Keratinocyte (primary cell): ENCODE measurements around the gene FAM83C. TPM values are rescaled to one million over a fixed set of nuclear protein-coding genes. Genes with fewer than 3 reads are reported as not detected.

Experiments
- DNase-seq: peaks from one replicate; pipeline ENCODE4 v3.0.0-alpha.2; 2011; ENCODE audit warnings: low read depth, missing footprints, low spot score
- FAIRE-seq: peaks from 2 replicates; lab custom pipeline; 2011; peaks lifted over from hg19 to GRCh38; lab: Jason Lieb, UNC
- H2AFZ ChIP-seq: 2 replicates; pipeline ENCODE4 v1.6.0; 2012; ENCODE audit warnings: low read length, control low read depth, inconsistent platforms; ENCODE audit not compliant: control insufficient read depth
- H3K27ac ChIP-seq: 2 replicates; pipeline ENCODE4 v1.5.1; 2011; ENCODE audit warnings: low read length; ENCODE audit not compliant: control insufficient read depth, insufficient read depth
- H3K27me3 ChIP-seq: 3 replicates; pipeline ENCODE4 v1.6.0; 2011; ENCODE audit warnings: low read length; ENCODE audit not compliant: control insufficient read depth, insufficient read depth; ENCODE audit errors: extremely low read depth
- H3K36me3 ChIP-seq, 2 experiments: 2 replicates in 1 of 2; 3 replicates in 1 of 2; pipeline ENCODE4 v1.5.1; 2011; ENCODE audit warnings: low read length in 2 of 2, mild to moderate bottlenecking in 1 of 2; ENCODE audit not compliant: control insufficient read depth in 2 of 2, insufficient read depth in 2 of 2; ENCODE audit errors: extremely low read depth in 1 of 2
- H3K4me1 ChIP-seq: 3 replicates; pipeline ENCODE4 v1.5.1; 2011; ENCODE audit warnings: low read length; ENCODE audit not compliant: control insufficient read depth, insufficient read depth; ENCODE audit errors: extremely low read depth
- H3K4me2 ChIP-seq: 3 replicates; pipeline ENCODE4 v1.6.0; 2011; ENCODE audit warnings: low read depth, low read length; ENCODE audit not compliant: control insufficient read depth, insufficient read depth; ENCODE audit errors: extremely low read depth
- H3K4me3 ChIP-seq, 3 experiments: fragments of 200-600 bp in 1 of 3; sonication (generic) in 1 of 3; 2 replicates in 2 of 3; 3 replicates in 1 of 3; pipeline ENCODE4 v1.5.1; 2011 to 2016; ENCODE audit warnings: low read length in 3 of 3, mild to moderate bottlenecking in 3 of 3, control low read depth in 2 of 3, inconsistent platforms in 1 of 3, low read depth in 1 of 3, mixed read lengths in 1 of 3, mixed run types in 1 of 3, moderate library complexity in 1 of 3; ENCODE audit not compliant: control insufficient read depth in 2 of 3, insufficient read depth in 2 of 3; ENCODE audit errors: extremely low read depth in 1 of 3
- H3K79me2 ChIP-seq: 2 replicates; pipeline ENCODE4 v1.6.0; 2012; ENCODE audit warnings: low read length; ENCODE audit not compliant: control insufficient read depth, insufficient read depth
- H3K9ac ChIP-seq: 3 replicates; pipeline ENCODE4 v1.6.0; 2011; ENCODE audit warnings: low read length; ENCODE audit not compliant: control insufficient read depth, insufficient read depth; ENCODE audit errors: extremely low read depth
- H3K9me1 ChIP-seq: 3 replicates; pipeline ENCODE4 v1.6.0; 2011; ENCODE audit warnings: low read length; ENCODE audit not compliant: control insufficient read depth, insufficient read depth; ENCODE audit errors: extremely low read depth
- H3K9me3 ChIP-seq: 2 replicates; pipeline ENCODE4 v1.5.1; 2012; ENCODE audit warnings: low read depth, low read length; ENCODE audit not compliant: control insufficient read depth
- H4K20me1 ChIP-seq: 3 replicates; pipeline ENCODE4 v1.6.0; 2011; ENCODE audit warnings: low read length; ENCODE audit not compliant: control insufficient read depth, insufficient read depth; ENCODE audit errors: extremely low read depth
- CTCF ChIP-seq, 3 experiments: IDR thresholded peaks in 1 of 3; conservative IDR thresholded peaks in 1 of 3; optimal IDR thresholded peaks in 1 of 3; 2 replicates in 2 of 3; 3 replicates in 1 of 3; pipeline versions ENCODE3 to v1.5.1; 2011; ENCODE audit warnings: low read length in 3 of 3, mild to moderate bottlenecking in 3 of 3, moderate library complexity in 2 of 3, control low read depth in 1 of 3, inconsistent platforms in 1 of 3; ENCODE audit not compliant: insufficient read depth in 2 of 3; ENCODE audit errors: extremely low read depth in 1 of 3
- EZH2 ChIP-seq: IDR thresholded peaks from one replicate; pipeline ENCODE4 v1.6.1; 2012; ENCODE audit warnings: inconsistent platforms, mild to moderate bottlenecking, low read length, moderate library complexity
- dilution Hi-C: fragments of 300-500 bp; cut with MboI; formaldehyde crosslinking; loops from one replicate; pipeline ENCODE4 v1.7.0; 2020; ENCODE audit warnings: low sequenced_read_pairs; ENCODE audit not compliant: extremely low pct_ligation_motif_present
- polyA plus RNA-seq, 5 experiments: library from polyadenylated mRNA; depleted of rRNA in 3 of 5; stranded (reverse) in 3 of 5; stranded (forward) in 1 of 5; unstranded in 1 of 5; fragments of >200 nt; gene quantifications; 1 replicate in 1 of 5; 2 replicates in 3 of 5; 3 replicates in 1 of 5; pipeline versions ENCODE4 v1.2.1 to v1.2.3, GENCODE V29; 2011 to 2012; ENCODE audit warnings: missing spikeins in 2 of 5, low read depth in 1 of 5, low replicate concordance in 1 of 5

The FAM83C gene
- polyA plus RNA-seq, 1 donor (not counting 4 experiments of a cell fraction or from before 2014, with no cell fraction given): 12.4 TPM

GRCh38 chr20:35238170-35238569, 54.1 kb downstream of the FAM83C start:
- Histone ChIP-seq H3K9me1 (no peaks in the 10 kb centered on the region), H3K4me2 (no peak overlapping the region), H3K4me1 (no peaks in the 10 kb centered on the region), H3K27ac (no peak overlapping the region), H3K79me2 (no peaks in the 10 kb centered on the region), H3K27me3 (peaks cover 10% of the 10 kb centered on the region), H3K9ac (no peak overlapping the region), H3K4me3 (no peak overlapping the region), H3K36me3 (no peaks in the 10 kb centered on the region), H2AFZ (no peak overlapping the region), H4K20me1 (no peaks in the 10 kb centered on the region), H3K9me3 (no peaks in the 10 kb centered on the region)
- dilution Hi-C loops: no loop called here
- no peak for FAIRE-seq
- no peak for TF ChIP-seq EZH2
- TF ChIP-seq CTCF (optimal IDR thresholded peaks at IDR 0.05 in 1 of 3, IDR thresholded peaks at IDR 0.05 in 1 of 3, conservative IDR thresholded peaks at IDR 0.05 in 1 of 3; ENCODE audit: extremely low read depth in 1 of 3, insufficient read depth in 2 of 3, low read length in 3 of 3): no peak
- no peak for DNase-seq

GRCh38 chr20:35237486-35237885, 54.7 kb downstream of the FAM83C start:
- TF ChIP-seq CTCF (optimal IDR thresholded peaks at IDR 0.05 in 1 of 3, IDR thresholded peaks at IDR 0.05 in 1 of 3, conservative IDR thresholded peaks at IDR 0.05 in 1 of 3; ENCODE audit: extremely low read depth in 1 of 3, insufficient read depth in 2 of 3, low read length in 3 of 3) (no peak), EZH2 (no peak)
- H3K36me3 ChIP-seq: no peaks in the 10 kb centered on the region
- H3K4me3 ChIP-seq: no peak overlapping the region
- peaks cover 10% of the 10 kb centered on the region for H3K27me3 ChIP-seq
- H3K4me1 ChIP-seq: no peaks in the 10 kb centered on the region
- no peak overlapping the region for H3K9ac ChIP-seq
- H3K4me2 ChIP-seq: no peak overlapping the region
- no peak for FAIRE-seq
- DNase-seq: no peak
- no peaks in the 10 kb centered on the region for H3K79me2 ChIP-seq
- no peak overlapping the region for H2AFZ ChIP-seq
- H3K9me1 ChIP-seq: no peaks in the 10 kb centered on the region
- dilution Hi-C loops: no loop called here
- no peaks in the 10 kb centered on the region for H3K9me3 ChIP-seq
- no peak overlapping the region for H3K27ac ChIP-seq
- no peaks in the 10 kb centered on the region for H4K20me1 ChIP-seq
